Panc1 (cell line): Measurements from ENCODE around the gene KNSTRN. TPM values are rescaled to one million over a fixed set of nuclear protein-coding genes. Genes with fewer than 3 reads are reported as not detected.

ENCODE experiments used
- ATAC-seq: fragments of 200-7000 bp; cut with Tn5 transposase; 2 replicates; pipeline ENCODE4 v1.9.1; 2020; ENCODE audit warnings: mild to moderate bottlenecking, moderate library complexity
- BruUV-seq: library from RNA; stranded (reverse); fragments of 400-500 nt; replicated peaks from 2 replicates; lab custom pipeline; 2021; lab: Mats Ljungman, UMichigan
- CTCF ChIA-PET: fragments of 300-600 bp; sonication (Branson Sonifier 250); formaldehyde crosslinking; loops from one replicate; lab custom pipeline; 2022; ENCODE audit warnings: antibody characterized with exemption; lab: Charles Lee
- POLR2A ChIA-PET: fragments of 300-600 bp; sonication (Branson Sonifier 250); formaldehyde crosslinking; loops from one replicate; lab custom pipeline; 2022; ENCODE audit warnings: antibody characterized with exemption; lab: Charles Lee
- DNase-seq: peaks from one replicate; pipeline ENCODE4 v3.0.0-alpha.2; 2010; ENCODE audit warnings: low read depth, low spot score
- H3K27ac ChIP-seq: 2 replicates; pipeline ENCODE4 v1.5.1; 2011; ENCODE audit warnings: mild to moderate bottlenecking, low read length, inconsistent platforms
- H3K27me3 ChIP-seq: fragments of 200-500 bp; sonication (Bioruptor generic); 2 replicates; pipeline ENCODE4 v1.6.0; 2014; ENCODE audit warnings: low read length, inconsistent platforms; ENCODE audit not compliant: control insufficient read depth, insufficient read depth
- H3K36me3 ChIP-seq: fragments of 200-500 bp; sonication (Bioruptor generic); 2 replicates; pipeline ENCODE4 v1.5.1; 2014; ENCODE audit warnings: inconsistent platforms, mild to moderate bottlenecking, low read length, moderate library complexity; ENCODE audit not compliant: control insufficient read depth, insufficient read depth
- H3K4me1 ChIP-seq: 2 replicates; pipeline ENCODE4 v1.5.1; 2011; ENCODE audit warnings: inconsistent platforms, mild to moderate bottlenecking, low read length, moderate library complexity; ENCODE audit not compliant: control insufficient read depth, insufficient read depth
- H3K4me3 ChIP-seq, 2 experiments: 2 replicates each; pipeline ENCODE4 v1.5.1; 2011 to 2012; ENCODE audit warnings: low read depth in 2 of 2, low read length in 2 of 2, mild to moderate bottlenecking in 2 of 2, inconsistent platforms in 1 of 2, moderate library complexity in 1 of 2
- H3K9me3 ChIP-seq: fragments of 200-500 bp; sonication (Bioruptor generic); 2 replicates; pipeline ENCODE4 v1.5.1; 2014; ENCODE audit warnings: low read depth, mild to moderate bottlenecking, inconsistent platforms, low read length, moderate library complexity; ENCODE audit not compliant: control insufficient read depth, insufficient read depth
- CTCF ChIP-seq: fragments of 450-650 bp; IDR thresholded peaks from 2 replicates; pipeline ENCODE4 v1.5.1; 2017; ENCODE audit warnings: mild to moderate bottlenecking
- POLR2AphosphoS5 ChIP-seq: IDR thresholded peaks from 2 replicates; pipeline ENCODE4 v1.6.1; 2012; ENCODE audit warnings: mild to moderate bottlenecking, low read depth, low read length, moderate library complexity
- REST ChIP-seq, 2 experiments: IDR thresholded peaks; 2 replicates each; pipeline ENCODE4 v1.6.1; 2011 to 2012; ENCODE audit warnings: low read depth in 2 of 2, control low read depth in 1 of 2, low read length in 1 of 2, mild to moderate bottlenecking in 1 of 2, moderate library complexity in 1 of 2; ENCODE audit not compliant: insufficient read depth in 1 of 2
- SIN3A ChIP-seq: IDR thresholded peaks from 2 replicates; pipeline ENCODE4 v1.6.1; 2012; ENCODE audit warnings: low read depth, mild to moderate bottlenecking, low read length, moderate library complexity, borderline replicate concordance; ENCODE audit not compliant: insufficient read depth
- TCF7L2 ChIP-seq: IDR thresholded peaks from 2 replicates; pipeline ENCODE4 v1.6.1; 2011; ENCODE audit warnings: mild to moderate bottlenecking, low read depth, low read length, inconsistent platforms
- in situ Hi-C: cut with HindIII; loops from 2 replicates; pipeline ENCODE4 v1.10.0; 2016; ENCODE audit warnings: low sequenced_read_pairs, low pct_unique_long_range_greater_than_20kb
- intact Hi-C: fragments of 100-400 bp; cut with micrococcal nuclease; formaldehyde crosslinking; loops from one replicate; pipeline ENCODE4 v1.10.0; 2022; ENCODE audit not compliant: unreplicated experiment
- total RNA-seq: library from RNA; stranded (reverse); gene quantifications from one replicate; pipeline ENCODE4 v1.2.1, GENCODE V29; 2021; ENCODE audit not compliant: unreplicated experiment

Gene KNSTRN
- total RNA-seq, 1 experiment from 2014 or later: 74.6 TPM

- DNase-seq (no peak), ATAC-seq (no peak)
- Histone ChIP-seq H3K27ac (no peak overlapping the region), H3K9me3 (no peaks in the 10 kb centered on the region), H3K4me3 (no peak overlapping the region), H3K27me3 (no peaks in the 10 kb centered on the region), H3K4me1 (no peaks in the 10 kb centered on the region), H3K36me3 (no peaks in the 10 kb centered on the region)
- TF ChIP-seq SIN3A: no peak
- no peak for TF ChIP-seq REST (IDR thresholded peaks at IDR 0.05; ENCODE audit: insufficient read depth in 1 of 2, low read depth in 2 of 2, low read length in 1 of 2)
- TF ChIP-seq POLR2AphosphoS5: no peak
- TF ChIP-seq TCF7L2: no peak
- CTCF ChIA-PET: no interaction called here
- no TSS peak for BruUV-seq
- intact Hi-C loops (no loop called here), in situ Hi-C loops (no loop called here)
- POLR2A ChIA-PET: no interaction called here
Observed at GRCh38 chr15:40429068-40429710, 46.7 kb downstream of the KNSTRN start.

DNA sequence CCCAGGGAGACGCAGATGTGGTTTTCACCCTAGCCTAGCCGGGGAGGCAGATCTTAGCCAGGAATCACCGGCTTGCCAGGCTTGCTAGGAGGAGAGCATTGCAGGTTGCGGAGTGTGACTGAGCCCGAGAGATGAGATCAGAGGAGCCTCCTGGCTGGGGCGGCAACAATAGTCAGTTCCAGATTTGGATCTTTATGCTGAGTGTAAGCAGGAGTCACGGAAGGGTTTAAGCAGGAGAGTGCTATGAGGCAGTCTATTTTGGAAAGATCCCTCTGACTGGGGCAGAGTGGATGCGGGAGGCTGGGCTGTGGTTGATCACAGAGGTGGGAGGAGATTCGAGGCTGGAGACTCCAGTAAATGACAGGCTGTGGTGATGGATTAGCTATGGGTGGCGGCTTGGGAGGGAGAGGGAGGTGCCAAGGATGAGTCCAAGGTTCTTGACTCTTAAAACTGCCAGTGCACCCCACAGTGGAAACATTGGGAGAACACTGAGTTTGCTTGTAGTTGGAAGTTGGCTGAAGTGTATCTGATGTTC lies 47.8 kb downstream of the KNSTRN start:
- DNase-seq (no peak), ATAC-seq (peak; percentile 47)
- Histone ChIP-seq H3K27ac (no peak overlapping the region), H3K4me1 (no peaks in the 10 kb centered on the region), H3K4me3 (no peak overlapping the region), H3K36me3 (no peaks in the 10 kb centered on the region), H3K9me3 (no peaks in the 10 kb centered on the region), H3K27me3 (no peaks in the 10 kb centered on the region)
- BruUV-seq: no TSS peak
- TF ChIP-seq CTCF: no peak
- TF ChIP-seq REST (IDR thresholded peaks at IDR 0.05; ENCODE audit: insufficient read depth in 1 of 2, low read depth in 2 of 2, low read length in 1 of 2): no peak
- TF ChIP-seq SIN3A: no peak
- no peak for TF ChIP-seq POLR2AphosphoS5
- TF ChIP-seq TCF7L2: no peak
- ChIA-PET CTCF (no interaction called here), POLR2A (interaction anchor here (0.7 kb wide), 1 partner anchor 109 kb away, joined by 7 read pairs; no protein-coding TSS in a partner anchor)
- in situ Hi-C loops: no loop called here
- intact Hi-C loops: no loop called here
